Measurements from ENCODE around the gene RPGR. TPM values are rescaled to one million over a fixed set of nuclear protein-coding genes. Genes with fewer than 3 reads are reported as not detected.
A peak's percentile ranks its signal among the peaks of the same experiment; 100 is the strongest.

The RPGR gene
- total and polyA plus RNA-seq, 12 donors: 3.6 to 22.0 (median 7.5) TPM

- no peak overlapping the region for H3K4me3 ChIP-seq
- no peak overlapping the region for H3K27ac ChIP-seq
- no peaks in the 10 kb centered on the region for H3K27me3 ChIP-seq
- no peak for TF ChIP-seq POLR2A (IDR thresholded peaks at IDR 0.05)
- TF ChIP-seq, protein P1, sequence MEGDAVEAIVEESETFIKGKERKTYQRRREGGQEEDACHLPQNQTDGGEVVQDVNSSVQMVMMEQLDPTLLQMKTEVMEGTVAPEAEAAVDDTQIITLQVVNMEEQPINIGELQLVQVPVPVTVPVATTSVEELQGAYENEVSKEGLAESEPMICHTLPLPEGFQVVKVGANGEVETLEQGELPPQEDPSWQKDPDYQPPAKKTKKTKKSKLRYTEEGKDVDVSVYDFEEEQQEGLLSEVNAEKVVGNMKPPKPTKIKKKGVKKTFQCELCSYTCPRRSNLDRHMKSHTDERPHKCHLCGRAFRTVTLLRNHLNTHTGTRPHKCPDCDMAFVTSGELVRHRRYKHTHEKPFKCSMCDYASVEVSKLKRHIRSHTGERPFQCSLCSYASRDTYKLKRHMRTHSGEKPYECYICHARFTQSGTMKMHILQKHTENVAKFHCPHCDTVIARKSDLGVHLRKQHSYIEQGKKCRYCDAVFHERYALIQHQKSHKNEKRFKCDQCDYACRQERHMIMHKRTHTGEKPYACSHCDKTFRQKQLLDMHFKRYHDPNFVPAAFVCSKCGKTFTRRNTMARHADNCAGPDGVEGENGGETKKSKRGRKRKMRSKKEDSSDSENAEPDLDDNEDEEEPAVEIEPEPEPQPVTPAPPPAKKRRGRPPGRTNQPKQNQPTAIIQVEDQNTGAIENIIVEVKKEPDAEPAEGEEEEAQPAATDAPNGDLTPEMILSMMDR (IDR thresholded peaks at IDR 0.05): peak in 3 of 6 experiments; percentile 7 to 22 (median 17)
- no peaks in the 10 kb centered on the region for H3K4me1 ChIP-seq (replicated peaks in 1 of 2)
- no peaks in the 10 kb centered on the region for H3K9me3 ChIP-seq (replicated peaks in 1 of 3)
- DNase-seq: peak in 1 of 7 donors; percentile 2
- no peaks in the 10 kb centered on the region for H3K36me3 ChIP-seq (replicated peaks in 1 of 2)
- WGBS, 4 donors: 47 to 66% (median 63%) methylated on average over 4 of the region's 4 CpGs
- intact Hi-C loops (cut with DNase I): no loop called here
Measured at GRCh38 chrX:38260231-38260630, 67.1 kb downstream of the RPGR start.

- H3K9me3 ChIP-seq (replicated peaks in 1 of 3): no peaks in the 10 kb centered on the region
- no peaks in the 10 kb centered on the region for H3K27me3 ChIP-seq
- no peak for TF ChIP-seq POLR2A (IDR thresholded peaks at IDR 0.05)
- TF ChIP-seq, protein P1 (IDR thresholded peaks at IDR 0.05): no peak
Measured at GRCh38 chrX:38256019-38256418, 71.3 kb downstream of the RPGR start.

DNA sequence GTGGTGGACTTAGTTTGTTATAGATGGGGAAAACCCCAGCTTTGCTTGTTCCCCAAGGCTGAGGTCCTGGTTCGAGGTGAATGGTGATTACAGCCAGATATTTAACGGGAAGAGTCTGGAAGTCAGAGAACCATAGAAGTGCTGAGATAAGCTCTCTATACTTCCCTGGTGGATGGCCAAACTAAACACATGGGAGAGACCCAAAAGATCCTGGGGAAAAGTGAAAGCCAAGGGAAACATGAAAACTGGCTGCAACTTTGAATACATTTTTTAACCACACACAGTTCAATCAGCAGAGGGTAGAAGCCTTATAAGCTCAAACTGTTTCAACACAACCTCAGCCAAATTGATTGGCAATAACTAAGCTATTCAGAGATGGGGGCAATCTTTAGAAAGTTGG, 77.3 kb downstream of the RPGR start:
- no peak overlapping the region for H3K4me3 ChIP-seq
- intact Hi-C loops (cut with DNase I): no loop called here
- TF ChIP-seq POLR2A (IDR thresholded peaks at IDR 0.05): no peak
- TF ChIP-seq, protein P1 (IDR thresholded peaks at IDR 0.05): no peak
- H3K4me1 ChIP-seq (replicated peaks in 1 of 2): no peaks in the 10 kb centered on the region
- WGBS, 4 donors: 53 to 72% (median 63%) methylated on average over 2 of the region's 2 CpGs
- no peaks in the 10 kb centered on the region for H3K9me3 ChIP-seq (replicated peaks in 1 of 3)
- no peak for DNase-seq
- H3K27me3 ChIP-seq: no peaks in the 10 kb centered on the region
- no peaks in the 10 kb centered on the region for H3K36me3 ChIP-seq (replicated peaks in 1 of 2)
- no peak overlapping the region for H3K27ac ChIP-seq

More at GRCh38 chrX:38256019-38256418, 71.3 kb downstream of the RPGR start:
- Histone ChIP-seq H3K27ac (no peak overlapping the region), H3K4me1 (replicated peaks in 1 of 2) (no peaks in the 10 kb centered on the region), H3K36me3 (replicated peaks in 1 of 2) (no peaks in the 10 kb centered on the region), H3K4me3 (no peak overlapping the region)
- no peak for DNase-seq
- intact Hi-C loops (cut with DNase I): no loop called here
- 84 to 98% (median 87%) methylated on average over 5 to 30 of the region's 30 CpGs; no CpG with 5 or more reads in 1 of the 4 donors for WGBS, 4 donors

GRCh38 chrX:38247051-38247450, 80.3 kb downstream of the RPGR start:
- no peak for DNase-seq
- Histone ChIP-seq H3K36me3 (replicated peaks in 1 of 2) (no peaks in the 10 kb centered on the region), H3K4me1 (replicated peaks in 1 of 2) (no peaks in the 10 kb centered on the region), H3K27ac (no peak overlapping the region), H3K9me3 (replicated peaks in 1 of 3) (no peaks in the 10 kb centered on the region), H3K4me3 (no peak overlapping the region), H3K27me3 (peaks cover 4% of the 10 kb centered on the region)
- TF ChIP-seq, protein P1 (IDR thresholded peaks at IDR 0.05): no peak
- no peak for TF ChIP-seq POLR2A (IDR thresholded peaks at IDR 0.05)
- 79 to 96% (median 84%) methylated on average over 2 of the region's 2 CpGs for WGBS, 4 donors
- intact Hi-C loops (cut with DNase I): no loop called here

Measured in adrenal gland (tissue), 12 donors.